DMS114 treated with DMSO at 0.1 percent for 48 hours (cell line): Measurements from ENCODE around the gene EPG5.

Experiments used
- DNase-seq: peaks from one replicate; lab custom pipeline; 2025; ENCODE audit not compliant: unreplicated experiment; lab: John Stamatoyannopoulos, UW

The EPG5 gene

DNA sequence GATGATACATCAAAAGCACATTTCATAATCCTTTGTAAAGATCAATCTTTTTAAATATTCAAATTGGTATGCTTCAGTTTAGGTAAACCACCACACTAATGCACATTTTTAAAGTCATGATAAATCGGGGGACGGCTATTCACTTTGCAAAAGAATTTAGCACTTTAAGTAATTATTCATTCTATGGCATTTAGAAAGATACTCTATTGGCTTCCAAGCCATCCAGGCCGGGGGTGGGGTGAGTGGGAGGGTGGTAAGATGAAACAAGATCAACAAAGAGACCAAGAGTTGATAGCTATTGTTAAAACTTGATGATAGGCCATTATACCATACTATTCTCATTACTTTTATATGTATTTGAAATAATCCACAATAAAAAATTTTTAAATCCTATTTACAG, 41.0 kb downstream of the EPG5 start:
- DNase-seq = no peak

DNA sequence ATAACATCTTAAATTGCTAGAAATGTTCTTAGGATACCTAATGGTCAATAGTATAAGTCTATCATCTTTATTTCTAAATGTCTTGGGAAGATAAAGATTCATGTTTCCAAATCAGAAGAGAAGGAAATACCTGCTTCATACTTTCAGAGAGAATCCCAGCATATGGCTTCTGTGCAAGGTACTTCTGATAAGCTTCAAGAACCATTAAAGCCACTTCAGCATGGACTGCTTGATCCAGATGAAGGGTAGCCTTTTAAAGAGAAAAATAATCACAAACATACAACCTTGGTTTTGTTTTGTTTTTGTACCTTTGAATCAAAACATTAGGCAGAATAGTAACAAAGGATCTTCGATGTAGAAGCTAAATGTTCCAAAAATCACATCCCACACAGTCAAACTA, 44.0 kb downstream of the EPG5 start:
- DNase-seq = no peak

DNA sequence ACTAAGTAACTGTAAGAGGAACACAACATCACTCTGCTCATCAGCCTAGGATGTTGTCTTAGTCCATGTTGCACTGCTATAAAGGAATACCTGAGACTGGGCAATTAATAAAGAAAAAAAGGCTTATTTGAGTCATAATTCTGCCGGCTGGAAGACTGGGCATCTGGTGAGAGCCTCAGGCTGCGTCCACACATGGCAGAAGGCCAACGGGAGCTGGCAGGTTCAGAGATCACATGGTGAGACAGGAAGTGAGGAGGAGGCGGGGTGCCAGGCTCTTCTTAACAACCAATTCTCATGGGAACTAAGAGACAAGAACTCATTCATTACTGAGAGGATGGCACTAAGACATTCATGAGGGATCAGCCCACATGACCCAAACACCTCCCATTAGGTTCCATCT, 46.8 kb downstream of the EPG5 start:
- DNase-seq = no peak

- DNase-seq = no peak
These were observed 50.8 kb downstream of the EPG5 start for GRCh38 chr18:45916302-45916701.

GRCh38 chr18:45913276-45913675, 53.9 kb downstream of the EPG5 start:
- no peak for DNase-seq

- no peak for DNase-seq
These were observed 56.6 kb downstream of the EPG5 start for GRCh38 chr18:45910405-45911023.

DNA sequence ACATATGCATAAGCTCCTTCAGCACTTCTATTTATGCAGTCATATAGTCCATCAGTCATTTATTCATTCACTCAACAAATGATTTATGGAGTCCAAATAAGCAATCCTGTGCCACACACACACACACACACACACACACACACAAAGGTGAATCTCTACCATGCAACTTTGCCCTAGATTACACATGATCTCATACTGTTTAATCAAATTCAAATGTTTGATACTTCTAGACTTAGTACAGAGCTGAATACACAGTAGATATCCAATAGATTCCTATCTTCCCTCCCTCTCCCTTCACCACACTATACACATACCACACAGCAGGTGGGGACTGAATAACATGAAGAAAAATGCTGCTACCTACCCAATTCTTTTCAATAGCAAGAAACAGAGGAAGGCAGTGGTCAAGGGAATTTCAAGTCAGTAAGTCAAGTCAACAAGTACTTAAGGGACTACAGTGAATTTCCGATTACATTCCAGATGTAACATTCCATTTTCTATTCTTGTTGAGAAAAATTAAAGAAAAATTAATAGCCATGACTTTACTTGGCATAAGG, 65.4 kb downstream of the EPG5 start:
- DNase-seq = no peak

DNA sequence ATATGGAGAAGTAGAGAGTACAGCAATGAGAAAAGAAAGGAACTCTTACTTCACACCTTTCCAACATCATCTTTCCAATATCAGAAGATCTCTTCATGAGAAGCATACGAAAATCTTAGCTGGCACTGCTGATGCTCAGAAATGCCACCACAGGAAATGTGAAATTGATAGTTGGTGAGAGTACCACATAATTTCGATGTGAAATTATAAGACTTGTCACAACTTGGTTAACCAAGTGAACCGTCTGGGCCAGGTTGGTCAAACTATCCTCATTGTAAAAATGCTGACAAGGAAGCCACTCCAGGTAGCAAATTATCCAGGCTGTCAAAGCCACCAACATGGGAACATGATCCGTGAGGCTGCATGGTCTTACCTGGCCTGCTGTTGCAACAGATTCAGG, 66.5 kb downstream of the EPG5 start:
- no peak for DNase-seq

- DNase-seq = no peak
These were observed 70.1 kb downstream of the EPG5 start for GRCh38 chr18:45896991-45897390.

DNA sequence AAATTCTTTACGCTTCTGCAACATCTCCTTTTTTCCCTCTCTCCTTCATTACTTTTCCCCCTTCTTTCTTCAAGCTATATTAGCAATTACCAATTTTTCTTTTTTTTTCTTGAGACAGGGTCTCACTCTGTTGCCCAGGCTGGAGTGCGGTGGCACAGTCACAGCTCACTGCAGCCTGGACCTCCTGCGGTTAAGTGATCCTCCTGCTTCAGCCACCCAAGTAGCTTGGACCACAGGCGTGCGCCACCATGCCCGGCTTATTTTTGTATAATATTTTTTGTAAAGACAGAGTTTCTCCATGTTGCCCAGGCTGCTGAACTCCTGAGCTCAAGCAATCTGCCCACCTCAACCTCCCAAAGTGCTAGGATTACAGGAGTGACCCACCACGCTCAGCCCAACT, 70.7 kb downstream of the EPG5 start:
- DNase-seq = no peak

GRCh38 chr18:45895339-45895738, 71.8 kb downstream of the EPG5 start:
- no peak for DNase-seq

GRCh38 chr18:45894818-45895217, 72.3 kb downstream of the EPG5 start:
- no peak for DNase-seq

DNA sequence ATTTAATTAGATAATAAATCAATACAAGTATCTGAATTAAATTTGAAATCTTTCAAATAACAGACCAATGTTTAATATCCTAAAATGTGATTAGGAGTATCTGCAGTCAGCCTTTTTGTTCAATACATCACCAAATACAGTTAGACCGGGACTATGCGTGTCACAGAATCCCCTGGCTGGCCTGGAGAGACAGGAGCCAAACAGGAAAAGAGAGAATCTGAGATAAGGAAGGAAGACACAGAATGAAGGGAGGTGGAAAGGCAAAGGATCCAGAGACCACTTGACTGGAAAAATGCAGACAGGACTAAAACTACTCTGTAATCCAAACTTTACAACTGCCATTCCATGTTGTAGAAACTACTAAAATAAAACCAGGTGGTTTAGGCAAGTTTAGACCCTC, 75.3 kb downstream of the EPG5 start:
- DNase-seq = no peak

- no peak for DNase-seq
These were observed 76.5 kb downstream of the EPG5 start for GRCh38 chr18:45890606-45891005.

GRCh38 chr18:45889419-45890064, 77.6 kb downstream of the EPG5 start:
- DNase-seq = no peak

DNA sequence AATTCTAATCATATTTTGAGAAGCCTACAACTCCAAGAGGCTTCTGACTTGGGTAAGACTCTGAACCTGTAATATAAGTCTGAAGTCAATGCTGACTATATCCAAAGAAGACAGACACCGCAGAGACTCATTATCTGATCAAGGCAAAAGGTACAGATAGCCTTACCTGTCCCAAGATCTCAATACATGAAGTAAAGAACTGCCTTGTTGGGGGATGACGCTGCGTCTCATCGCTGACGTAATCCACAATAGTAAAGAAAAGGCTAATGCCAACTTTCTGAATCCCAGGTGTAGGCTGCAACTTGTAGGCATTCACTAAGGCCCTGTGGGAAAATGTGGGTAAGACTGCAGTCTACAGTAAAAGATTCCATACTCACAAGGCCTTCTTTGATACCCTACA, 79.5 kb downstream of the EPG5 start:
- no peak for DNase-seq

DNA sequence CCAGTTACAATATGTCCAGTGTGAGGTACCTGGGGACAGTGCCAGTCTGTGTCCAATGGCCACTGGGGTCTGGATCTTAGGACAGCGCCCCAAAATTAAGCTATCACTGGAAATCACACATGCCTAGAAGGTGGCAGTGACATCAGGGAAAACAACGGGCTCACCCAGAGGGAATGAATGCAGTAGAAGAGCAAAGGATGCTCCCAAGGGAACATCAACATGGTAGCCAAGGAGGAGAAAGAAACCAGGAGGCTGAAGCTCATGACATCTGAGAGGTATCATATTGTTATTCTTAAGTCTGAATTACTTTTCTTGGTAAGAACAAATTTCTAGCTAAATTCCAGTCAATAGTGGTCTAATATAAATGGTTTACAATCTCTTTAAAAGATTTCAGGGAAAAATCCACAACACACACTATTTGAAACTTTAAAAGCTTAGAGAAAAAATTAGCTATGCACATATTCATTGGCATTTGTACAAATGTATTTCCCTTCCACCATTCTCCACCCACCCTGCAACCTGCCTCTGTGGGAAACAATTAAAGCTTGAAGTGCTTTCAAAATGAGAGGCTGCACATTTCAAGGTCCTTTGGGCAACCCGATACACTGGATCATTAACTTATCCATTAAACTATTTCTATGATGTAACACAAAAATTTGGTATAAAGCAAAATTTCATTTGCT, 86.1 kb downstream of the EPG5 start:
- no peak for DNase-seq

DNA sequence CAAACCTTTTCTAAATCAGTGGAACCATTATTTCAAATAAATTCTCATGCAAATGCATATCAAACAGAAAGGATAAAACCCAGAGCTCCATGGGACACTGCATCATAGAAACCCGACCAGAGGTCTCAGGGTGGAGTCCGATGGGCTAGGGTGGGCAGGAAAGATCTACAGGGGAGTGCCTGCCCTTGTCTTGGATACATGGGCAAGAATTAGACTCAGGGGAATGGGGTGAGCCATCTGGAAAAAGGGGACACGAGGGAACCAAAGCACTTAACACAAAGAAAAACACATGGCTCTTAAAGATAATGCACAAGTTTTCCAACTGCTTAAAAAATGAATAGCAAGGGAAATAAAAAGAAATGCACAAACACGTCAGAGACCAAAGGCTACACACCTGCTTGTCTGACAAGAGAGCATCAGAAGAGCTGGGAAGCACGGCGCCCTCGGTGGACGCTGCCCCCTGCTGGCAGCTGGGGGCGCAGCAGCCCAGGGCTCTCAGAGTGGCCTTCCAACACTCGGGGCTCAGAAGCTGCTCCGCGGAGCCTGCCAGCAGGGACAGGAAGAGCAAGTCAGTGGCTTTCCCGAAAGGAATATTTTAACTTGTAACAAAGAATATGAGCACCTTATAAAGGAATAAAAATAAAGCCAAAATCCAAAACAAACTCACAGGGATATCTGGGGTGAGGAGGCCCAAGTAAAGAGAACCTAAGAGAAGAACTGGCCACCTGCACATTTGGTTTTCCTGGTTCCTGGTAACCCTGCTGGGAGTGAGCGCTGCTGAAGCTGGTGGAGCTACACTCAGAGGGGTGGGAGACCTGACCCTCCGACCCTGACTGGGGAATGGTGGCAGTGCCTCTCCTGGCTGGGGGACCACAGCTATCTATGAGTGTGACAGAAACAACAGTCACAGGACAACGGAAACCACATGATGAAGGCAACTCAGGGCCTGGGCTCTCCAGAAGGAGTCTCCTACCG, 87.2 kb downstream of the EPG5 start:
- no peak for DNase-seq

- DNase-seq = no peak
These were observed 89.7 kb downstream of the EPG5 start for GRCh38 chr18:45877403-45877802.

DNA sequence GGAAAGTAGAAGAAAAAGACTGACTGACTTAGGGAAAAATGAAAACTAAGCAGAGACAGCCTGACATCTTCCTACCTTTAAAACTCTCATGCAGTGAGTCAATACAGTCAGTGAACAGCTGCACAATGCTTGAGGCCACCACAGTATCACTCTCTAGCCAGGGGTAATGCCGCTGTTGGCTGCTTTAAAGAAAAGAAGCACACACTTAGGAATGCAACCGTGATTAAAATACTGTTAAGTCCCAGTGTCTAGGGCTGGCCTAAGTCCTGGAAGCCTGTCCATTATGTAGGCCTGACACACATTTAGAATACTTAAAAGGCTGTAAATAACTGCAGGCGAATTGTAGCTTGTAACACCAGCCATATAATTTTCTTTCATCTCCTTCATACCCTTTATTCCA, 91.0 kb downstream of the EPG5 start:
- DNase-seq = no peak
